ENCODE data around the gene RHO. TPM values are rescaled to one million over a fixed set of nuclear protein-coding genes. Genes with fewer than 3 reads are reported as not detected.

The RHO gene
- not detected in 2 replicates for total RNA-seq

DNA sequence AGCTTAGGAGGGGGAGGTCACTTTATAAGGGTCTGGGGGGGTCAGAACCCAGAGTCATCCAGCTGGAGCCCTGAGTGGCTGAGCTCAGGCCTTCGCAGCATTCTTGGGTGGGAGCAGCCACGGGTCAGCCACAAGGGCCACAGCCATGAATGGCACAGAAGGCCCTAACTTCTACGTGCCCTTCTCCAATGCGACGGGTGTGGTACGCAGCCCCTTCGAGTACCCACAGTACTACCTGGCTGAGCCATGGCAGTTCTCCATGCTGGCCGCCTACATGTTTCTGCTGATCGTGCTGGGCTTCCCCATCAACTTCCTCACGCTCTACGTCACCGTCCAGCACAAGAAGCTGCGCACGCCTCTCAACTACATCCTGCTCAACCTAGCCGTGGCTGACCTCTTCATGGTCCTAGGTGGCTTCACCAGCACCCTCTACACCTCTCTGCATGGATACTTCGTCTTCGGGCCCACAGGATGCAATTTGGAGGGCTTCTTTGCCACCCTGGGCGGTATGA lies at the start of gene RHO:
RHO (plus strand) TSS at position 51 of the 512 bp plus-strand sequence; CDS start at position 146, 95 bp downstream.

DNA sequence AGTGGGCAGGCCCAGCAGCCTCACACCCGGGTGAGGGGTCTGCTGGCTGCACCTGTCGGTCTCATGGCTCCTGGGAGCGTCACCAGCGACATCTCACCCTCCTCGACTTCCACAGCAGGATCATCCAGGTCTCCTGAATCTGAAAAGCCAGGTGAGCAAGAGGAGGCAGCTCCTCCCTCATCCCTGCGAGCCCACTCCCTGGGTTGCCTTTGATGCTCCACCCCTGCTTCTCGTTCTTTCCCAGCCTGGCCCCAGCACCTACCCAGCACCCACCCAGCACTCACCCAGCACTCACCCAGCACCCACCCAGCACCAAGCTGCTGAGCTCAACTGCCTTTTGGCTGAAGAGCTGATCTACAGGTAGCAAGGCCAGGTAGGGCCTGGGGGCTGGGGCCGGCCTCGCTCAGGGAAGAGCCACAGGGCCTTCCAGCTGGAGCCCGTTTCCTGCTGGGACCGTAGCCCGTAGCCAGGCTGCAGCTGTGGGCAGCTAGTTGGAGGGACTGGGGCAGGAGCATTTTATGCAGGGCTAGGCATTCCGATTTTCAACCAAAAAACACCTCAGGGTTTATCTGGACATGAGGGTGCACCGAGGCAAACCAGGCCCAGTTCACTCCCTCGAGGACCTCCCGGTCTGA lies 14.8 kb downstream of the RHO start, which contains the start of gene H1-8:
H1-8 (plus strand) TSS at position 20 of the 635 bp plus-strand sequence; CDS start at position 64, 44 bp downstream.

Other genes starting within 250 kb of the RHO start
- 26.8 and 32.8 TPM in 2 replicates for gene HMCES, start 249.8 kb upstream of the RHO start, total RNA-seq
- not detected in 2 replicates for gene EFCAB12, start 100.0 kb upstream of the RHO start, total RNA-seq
- gene MBD4, start 88.7 kb upstream of the RHO start, total RNA-seq: 16.5 and 16.8 TPM in 2 replicates
- 12.9 and 17.1 TPM in 2 replicates for gene IFT122, start 88.4 kb upstream of the RHO start, total RNA-seq
- not detected in 2 replicates for gene H1-8, start 14.5 kb downstream of the RHO start, total RNA-seq
- gene PLXND1, start 78.0 kb downstream of the RHO start, total RNA-seq: 246 and 285 TPM in 2 replicates